PC-3 (cell line): ENCODE data around the gene PIGV. TPM values are rescaled to one million over a fixed set of nuclear protein-coding genes. Genes with fewer than 3 reads are reported as not detected.

ENCODE experiments used
- ATAC-seq: fragments of 200-7000 bp; cut with Tn5 transposase; 2 replicates; pipeline ENCODE4 v1.9.1; 2020; ENCODE audit warnings: mild to moderate bottlenecking, moderate library complexity
- BruUV-seq: library from RNA; stranded (reverse); fragments of 400-500 nt; replicated peaks from 2 replicates; lab custom pipeline; 2021; lab: Mats Ljungman, UMichigan
- CTCF ChIA-PET: fragments of 300-600 bp; sonication (Branson Sonifier 250); formaldehyde crosslinking; loops from one replicate; lab custom pipeline; 2022; ENCODE audit warnings: antibody characterized with exemption; lab: Charles Lee
- POLR2A ChIA-PET: fragments of 300-600 bp; sonication (Branson Sonifier 250); formaldehyde crosslinking; loops from one replicate; lab custom pipeline; 2022; ENCODE audit warnings: antibody characterized with exemption; ENCODE audit not compliant: unreplicated experiment; lab: Charles Lee
- DNase-seq: peaks from one replicate; pipeline ENCODE4 v3.0.0-alpha.2; 2015
- H2AFZ ChIP-seq: fragments of 300-600 bp; sonication (generic); 2 replicates; pipeline ENCODE4 v1.6.0; 2016; ENCODE audit warnings: antibody characterized with exemption, low read length
- H3F3A ChIP-seq: fragments of 300-600 bp; sonication (generic); one replicate; pipeline ENCODE4 v1.6.0; 2017; ENCODE audit warnings: antibody characterized with exemption, low read length, control low read depth, mild to moderate bottlenecking; ENCODE audit not compliant: unreplicated experiment
- H3K27ac ChIP-seq: fragments of 300-600 bp; sonication (generic); 2 replicates; pipeline ENCODE4 v1.5.1; 2016; ENCODE audit warnings: mild to moderate bottlenecking, low read length
- H3K27me3 ChIP-seq: fragments of 300-600 bp; sonication (generic); 2 replicates; pipeline ENCODE4 v1.6.1; 2016; ENCODE audit warnings: low read length, mixed read lengths
- H3K36me3 ChIP-seq: fragments of 300-600 bp; sonication (generic); 2 replicates; pipeline ENCODE4 v1.6.1; 2016; ENCODE audit warnings: low read depth, mixed run types, low read length, mixed read lengths
- H3K4me1 ChIP-seq: fragments of 300-600 bp; sonication (generic); 2 replicates; pipeline ENCODE4 v1.5.1; 2016; ENCODE audit warnings: low read length; ENCODE audit not compliant: insufficient read depth
- H3K4me2 ChIP-seq: fragments of 300-600 bp; sonication (generic); 2 replicates; pipeline ENCODE4 v1.6.0; 2016; ENCODE audit warnings: low read length
- H3K4me3 ChIP-seq: fragments of 300-600 bp; sonication (generic); 2 replicates; pipeline ENCODE4 v1.5.1; 2016; ENCODE audit warnings: mild to moderate bottlenecking, low read length, mixed read lengths
- H3K79me2 ChIP-seq: fragments of 300-600 bp; sonication (generic); 2 replicates; pipeline ENCODE4 v1.6.1; 2017; ENCODE audit warnings: low read length, mixed read lengths
- H3K9ac ChIP-seq: fragments of 300-600 bp; sonication (generic); 2 replicates; pipeline ENCODE4 v1.6.0; 2016; ENCODE audit warnings: mild to moderate bottlenecking, low read length
- H3K9me2 ChIP-seq: fragments of 300-600 bp; sonication (generic); replicated peaks from 2 replicates; pipeline ENCODE4 v1.6.1; 2016; ENCODE audit warnings: mixed run types, low read length, mixed read lengths
- H3K9me3 ChIP-seq: fragments of 300-600 bp; sonication (generic); 2 replicates; pipeline ENCODE4 v1.6.1; 2016; ENCODE audit warnings: low read length, mixed read lengths
- H4K20me1 ChIP-seq: fragments of 300-600 bp; sonication (generic); 2 replicates; pipeline ENCODE4 v1.6.1; 2016; ENCODE audit warnings: low read length, mixed read lengths
- CTCF ChIP-seq: fragments of 300-600 bp; sonication (generic); conservative IDR thresholded peaks from 2 replicates; pipeline ENCODE4 v1.5.1; 2017; ENCODE audit warnings: antibody characterized with exemption, low read depth, mild to moderate bottlenecking, low read length
- EZH2 ChIP-seq: fragments of 300-600 bp; sonication (generic); IDR thresholded peaks from one replicate; pipeline ENCODE4 v1.6.1; 2017; ENCODE audit warnings: antibody characterized with exemption, mild to moderate bottlenecking, low read length; ENCODE audit not compliant: unreplicated experiment
- EZH2phosphoT487 ChIP-seq: fragments of 300-600 bp; sonication (generic); IDR thresholded peaks from 2 replicates; pipeline ENCODE4 v1.6.1; 2018; ENCODE audit warnings: mild to moderate bottlenecking, antibody characterized with exemption, low read length, borderline replicate concordance
- intact Hi-C: fragments of 100-400 bp; cut with micrococcal nuclease; formaldehyde crosslinking; loops from 2 replicates; pipeline ENCODE4 v1.9.0; 2023
- total RNA-seq: library from RNA; depleted of rRNA; stranded (reverse); fragments of >200 nt; gene quantifications from 2 replicates; pipeline ENCODE4 v1.2.3, GENCODE V29; 2014

The PIGV gene
- total RNA-seq, 1 experiment from 2014 or later = 6.0 TPM

GRCh38 chr1:26748351-26748750 is 39.4 kb upstream of the PIGV start:
- Histone ChIP-seq H4K20me1 (no peaks in the 10 kb centered on the region), H3K27me3 (no peaks in the 10 kb centered on the region), H3K9ac (no peak overlapping the region), H3F3A (peaks cover 2% of the 10 kb centered on the region), H3K36me3 (peaks cover 55% of the 10 kb centered on the region), H3K79me2 (peaks cover 88% of the 10 kb centered on the region), H3K9me3 (no peaks in the 10 kb centered on the region), H3K27ac (no peak overlapping the region), H2AFZ (no peak overlapping the region), H3K9me2 (no peaks in the 10 kb centered on the region), H3K4me3 (no peak overlapping the region), H3K4me2 (no peak overlapping the region), H3K4me1 (peaks cover 31% of the 10 kb centered on the region)
- CTCF ChIA-PET = no interaction called here
- POLR2A ChIA-PET = no interaction called here
- ATAC-seq = no peak
- BruUV-seq = no TSS peak
- TF ChIP-seq EZH2 = no peak
- TF ChIP-seq CTCF = no peak
- TF ChIP-seq EZH2phosphoT487 = no peak
- intact Hi-C loops = no loop called here
- no peak for DNase-seq

GRCh38 chr1:26749458-26749857 is 38.3 kb upstream of the PIGV start:
- no peak overlapping the region for H3K4me2 ChIP-seq
- peaks cover 3% of the 10 kb centered on the region; the same call in 1 of the 2 replicates for H4K20me1 ChIP-seq
- no peaks in the 10 kb centered on the region for H3K9me3 ChIP-seq
- TF ChIP-seq CTCF (no peak), EZH2 (no peak), EZH2phosphoT487 (no peak)
- H3K9ac ChIP-seq = no peak overlapping the region
- POLR2A ChIA-PET = no interaction called here
- no peak overlapping the region for H2AFZ ChIP-seq
- H3K9me2 ChIP-seq = no peaks in the 10 kb centered on the region
- H3K36me3 ChIP-seq = peaks cover 56% of the 10 kb centered on the region
- ATAC-seq = no peak
- peaks cover 87% of the 10 kb centered on the region for H3K79me2 ChIP-seq
- H3K4me1 ChIP-seq = peaks cover 31% of the 10 kb centered on the region
- no peak overlapping the region for H3K4me3 ChIP-seq
- DNase-seq = no peak
- no peak overlapping the region for H3K27ac ChIP-seq
- peaks cover 4% of the 10 kb centered on the region for H3F3A ChIP-seq
- no TSS peak for BruUV-seq
- CTCF ChIA-PET = no interaction called here
- H3K27me3 ChIP-seq = no peaks in the 10 kb centered on the region
- intact Hi-C loops = no loop called here

- H3K4me1 ChIP-seq = peaks cover 34% of the 10 kb centered on the region
- intact Hi-C loops = loop anchor here (5.0 kb wide), 1 partner anchor 53 kb away; the partner anchor contains the start of gene ARID1A
- H3K9me3 ChIP-seq = no peaks in the 10 kb centered on the region
- DNase-seq (no peak), ATAC-seq (no peak)
- H3K9ac ChIP-seq = no peak overlapping the region
- no peak overlapping the region for H2AFZ ChIP-seq
- no peak overlapping the region for H3K27ac ChIP-seq
- H4K20me1 ChIP-seq = peaks cover 5% of the 10 kb centered on the region; the same call in 1 of the 2 replicates
- H3K4me3 ChIP-seq = no peak overlapping the region
- TF ChIP-seq EZH2phosphoT487 = no peak
- TF ChIP-seq CTCF = no peak; the same call in 1 of the 2 replicates
- no peak for TF ChIP-seq EZH2
- no TSS peak for BruUV-seq
- H3K27me3 ChIP-seq = no peaks in the 10 kb centered on the region
- ChIA-PET POLR2A (no interaction called here), CTCF (no interaction called here)
- peaks cover 87% of the 10 kb centered on the region for H3K79me2 ChIP-seq
- peaks cover 57% of the 10 kb centered on the region for H3K36me3 ChIP-seq
- no peaks in the 10 kb centered on the region for H3K9me2 ChIP-seq
- H3F3A ChIP-seq = peaks cover 4% of the 10 kb centered on the region
- no peak overlapping the region for H3K4me2 ChIP-seq
Observed at GRCh38 chr1:26750428-26750827, 37.3 kb upstream of the PIGV start.
